Liver (tissue), 9 donors: ENCODE results near the gene WNT8B. TPM values are rescaled to one million over a fixed set of nuclear protein-coding genes. Genes with fewer than 3 reads are reported as not detected.

Source experiments
- DNase-seq: peaks from one replicate; pipeline ENCODE4 v3.0.0-alpha.2; 2017; ENCODE audit warnings: low spot score
- H3K27ac ChIP-seq, 2 donors: one replicate each; pipeline ENCODE4 v1.7.0; 2013; ENCODE audit warnings: inconsistent platforms in 2 of 2, low read length in 2 of 2, control low read depth in 1 of 2, low read depth in 1 of 2, mild to moderate bottlenecking in 1 of 2
- H3K27me3 ChIP-seq, 4 donors: one replicate each; pipeline versions ENCODE4 v1.6.1 to v1.7.0; 2013; ENCODE audit warnings: low read length in 3 of 4, inconsistent platforms in 1 of 4, mild to moderate bottlenecking in 1 of 4, moderate library complexity in 1 of 4; ENCODE audit not compliant: control insufficient read depth in 4 of 4, insufficient read depth in 4 of 4
- H3K36me3 ChIP-seq, 4 donors: one replicate each; pipeline versions ENCODE4 v1.6.1 to v1.7.0; 2013; ENCODE audit warnings: low read length in 3 of 4, mild to moderate bottlenecking in 3 of 4, low read depth in 1 of 4, moderate library complexity in 1 of 4; ENCODE audit not compliant: control insufficient read depth in 4 of 4, insufficient read depth in 3 of 4
- H3K4me1 ChIP-seq, 4 donors: one replicate each; pipeline versions ENCODE4 v1.6.1 to v1.7.0; 2013; ENCODE audit warnings: low read length in 3 of 4, mild to moderate bottlenecking in 3 of 4, moderate library complexity in 1 of 4; ENCODE audit not compliant: control insufficient read depth in 4 of 4, insufficient read depth in 4 of 4
- H3K4me3 ChIP-seq, 3 donors: one replicate each; pipeline versions ENCODE4 v1.6.1 to v1.7.0; 2013; ENCODE audit warnings: low read length in 3 of 3, control low read depth in 1 of 3, low read depth in 1 of 3, mild to moderate bottlenecking in 1 of 3
- H3K9ac ChIP-seq, 2 donors: one replicate each; pipeline ENCODE4 v1.7.0; 2013; ENCODE audit warnings: low read length in 2 of 2, mild to moderate bottlenecking in 2 of 2, moderate library complexity in 2 of 2, control low read depth in 1 of 2, low read depth in 1 of 2
- H3K9me3 ChIP-seq, 4 donors: one replicate each; pipeline versions ENCODE4 v1.6.1 to v1.7.0; 2013; ENCODE audit warnings: low read length in 3 of 4; ENCODE audit not compliant: control insufficient read depth in 4 of 4
- CTCF ChIP-seq: fragments of 150-350 bp; IDR thresholded peaks from 2 replicates; pipeline ENCODE4 v1.5.1; 2017; ENCODE audit warnings: improper control_type of control experiment, low read depth, low read length; ENCODE audit not compliant: missing input control
- EGR1 ChIP-seq, 2 donors: IDR thresholded peaks; 2 replicates each; pipeline ENCODE4 v1.6.1; 2016 to 2018; ENCODE audit warnings: antibody characterized with exemption in 2 of 2, low read depth in 2 of 2
- FOXA1 ChIP-seq: IDR thresholded peaks from 2 replicates; pipeline ENCODE4 v1.6.1; 2016; ENCODE audit warnings: antibody characterized with exemption
- FOXA2 ChIP-seq: IDR thresholded peaks from 2 replicates; pipeline ENCODE4 v1.6.1; 2016; ENCODE audit warnings: antibody characterized with exemption
- GABPA ChIP-seq, 2 donors: IDR thresholded peaks in 1 of 2; conservative IDR thresholded peaks in 1 of 2; 2 replicates each; pipeline ENCODE4 v1.6.1; 2016; ENCODE audit warnings: antibody characterized with exemption in 2 of 2, mild to moderate bottlenecking in 1 of 2, moderate library complexity in 1 of 2
- HNF4A ChIP-seq, 2 donors: conservative IDR thresholded peaks; 2 replicates each; pipeline ENCODE4 v1.6.1; 2016; ENCODE audit warnings: antibody characterized with exemption in 2 of 2, mild to moderate bottlenecking in 2 of 2
- HNF4G ChIP-seq: IDR thresholded peaks from 2 replicates; pipeline ENCODE4 v1.6.1; 2016; ENCODE audit warnings: antibody characterized with exemption
- JUND ChIP-seq, 2 donors: IDR thresholded peaks; 2 replicates each; pipeline ENCODE4 v1.6.1; 2016; ENCODE audit warnings: antibody characterized with exemption in 2 of 2
- NR2F2 ChIP-seq: IDR thresholded peaks from 2 replicates; pipeline ENCODE4 v1.6.1; 2016; ENCODE audit warnings: antibody characterized with exemption
- RAD21 ChIP-seq, 2 donors: IDR thresholded peaks; 2 replicates each; pipeline ENCODE4 v1.6.1; 2016; ENCODE audit warnings: antibody characterized with exemption in 2 of 2, mild to moderate bottlenecking in 2 of 2
- REST ChIP-seq: IDR thresholded peaks from 2 replicates; pipeline ENCODE4 v1.6.1; 2016; ENCODE audit warnings: antibody characterized with exemption, mild to moderate bottlenecking
- RXRA ChIP-seq, 2 donors: IDR thresholded peaks; 2 replicates each; pipeline ENCODE4 v1.6.1; 2017 to 2018; ENCODE audit warnings: antibody characterized with exemption in 2 of 2, mild to moderate bottlenecking in 1 of 2
- SP1 ChIP-seq: IDR thresholded peaks from 2 replicates; pipeline ENCODE4 v1.6.1; 2018; ENCODE audit warnings: antibody characterized with exemption, mild to moderate bottlenecking
- TAF1 ChIP-seq: conservative IDR thresholded peaks from 2 replicates; pipeline ENCODE4 v1.6.1; 2016; ENCODE audit warnings: antibody characterized with exemption, mild to moderate bottlenecking
- YY1 ChIP-seq: IDR thresholded peaks from 2 replicates; pipeline ENCODE4 v1.6.1; 2016; ENCODE audit warnings: antibody characterized with exemption, mild to moderate bottlenecking
- WGBS: extraction: QIAGEN DNeasy Blood & Tissue Kit; methylation state at CpG from one replicate; pipeline ENCODE4 v1.1.7; 2013; 5-methylcytosine and 5-hydroxymethylcytosine counted together
- polyA plus RNA-seq, 2 donors: library from polyadenylated mRNA; stranded (reverse) in 1 of 2; unstranded in 1 of 2; fragments of 200-250 nt in 1 of 2; fragments of >200 nt in 1 of 2; fragmentation: Nextera tagmentation in 1 of 2; extraction: Ambion mirVana in 1 of 2; gene quantifications; one replicate each; pipeline versions ENCODE4 v1.2.1 to v1.2.3, GENCODE V29; 2013 to 2015
- total RNA-seq, 2 donors: library from RNA; depleted of rRNA; stranded (reverse); fragments of >200 nt; gene quantifications; one replicate each; pipeline ENCODE4 v1.2.3, GENCODE V29; 2014
- TF ChIP-seq, protein P1 (sequence below): IDR thresholded peaks from 2 replicates; pipeline ENCODE4 v1.6.1; 2016; ENCODE audit warnings: antibody characterized with exemption
- TF ChIP-seq, protein P2 (sequence below): IDR thresholded peaks from 2 replicates; pipeline ENCODE4 v1.6.1; 2016; ENCODE audit warnings: antibody characterized with exemption
- TF ChIP-seq, protein P3 (sequence below): IDR thresholded peaks from 2 replicates; pipeline ENCODE4 v1.6.1; 2016; ENCODE audit warnings: antibody characterized with exemption
- donor health status: healthy.
- donor health status: healthy.
- donor health status: healthy.
- donor health status: healthy.
- donor health status: healthy.

WNT8B gene
- total and polyA plus RNA-seq, 4 donors: not detected

DNA sequence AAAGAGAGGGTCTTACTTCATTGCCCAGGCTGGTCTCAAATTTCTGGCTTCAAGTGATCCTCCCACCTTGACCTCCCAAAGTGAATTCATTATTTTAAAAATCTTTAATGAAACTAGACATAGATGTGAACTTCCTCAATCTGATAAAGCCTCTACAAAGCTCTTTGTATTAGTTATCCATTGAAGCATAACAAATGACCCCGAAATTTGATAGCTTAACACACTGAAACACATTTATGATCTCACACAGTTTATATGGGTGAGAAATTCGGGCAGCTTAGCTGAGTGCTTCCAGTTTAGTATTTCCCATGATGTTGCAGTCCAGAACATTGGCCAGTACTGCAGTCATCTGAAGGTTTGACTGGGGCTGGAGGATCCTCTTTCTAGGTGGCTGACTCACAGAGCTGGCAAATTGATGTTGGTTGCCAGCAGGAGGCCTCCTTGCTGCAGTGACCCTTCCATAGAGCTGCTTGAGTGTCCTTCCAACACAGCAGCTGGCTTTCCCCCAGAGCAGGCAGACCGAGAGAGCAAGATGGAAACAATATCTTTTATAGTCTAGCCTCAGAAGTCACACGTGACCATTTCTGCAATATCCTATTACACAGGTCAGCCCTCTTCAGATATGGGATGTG lies 16.6 kb upstream of the WNT8B start:
- H3K4me3 ChIP-seq: no peak overlapping the region
- H3K27me3 ChIP-seq: no peaks in the 10 kb centered on the region
- DNase-seq: no peak
- H3K9ac ChIP-seq: no peak overlapping the region
- TF ChIP-seq RXRA (IDR thresholded peaks at IDR 0.05) (no peak), HNF4G (no peak)
- H3K27ac ChIP-seq: no peak overlapping the region
- peaks cover 0 to 3% (median 0%) of the 10 kb centered on the region in 4 donors for H3K9me3 ChIP-seq
- no peaks in the 10 kb centered on the region for H3K4me1 ChIP-seq
- no peaks in the 10 kb centered on the region for H3K36me3 ChIP-seq
- 82% methylated on average over 4 of the region's 4 CpGs for WGBS

GRCh38 chr10:100447663-100448062 lies 15.1 kb upstream of the WNT8B start:
- TF ChIP-seq RXRA (IDR thresholded peaks at IDR 0.05): no peak
- TF ChIP-seq SP1: no peak
- no peak for TF ChIP-seq GABPA (IDR thresholded peaks at IDR 0.05 in 1 of 2, conservative IDR thresholded peaks at IDR 0.05 in 1 of 2)
- TF ChIP-seq, protein P1, sequence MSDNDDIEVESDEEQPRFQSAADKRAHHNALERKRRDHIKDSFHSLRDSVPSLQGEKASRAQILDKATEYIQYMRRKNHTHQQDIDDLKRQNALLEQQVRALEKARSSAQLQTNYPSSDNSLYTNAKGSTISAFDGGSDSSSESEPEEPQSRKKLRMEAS: no peak
- no peak for TF ChIP-seq CTCF
- no peak for TF ChIP-seq NR2F2
- no peak for TF ChIP-seq HNF4G
- TF ChIP-seq FOXA2: no peak
- no peak for TF ChIP-seq EGR1 (IDR thresholded peaks at IDR 0.05; ENCODE audit: low read depth in 2 of 2)
- TF ChIP-seq HNF4A (conservative IDR thresholded peaks at IDR 0.05): no peak
- H3K9ac ChIP-seq: no peak overlapping the region
- H3K36me3 ChIP-seq: no peaks in the 10 kb centered on the region
- peaks cover 0 to 3% (median 0%) of the 10 kb centered on the region in 4 donors for H3K9me3 ChIP-seq
- H3K4me3 ChIP-seq: no peak overlapping the region
- no peaks in the 10 kb centered on the region for H3K4me1 ChIP-seq
- H3K27ac ChIP-seq: no peak overlapping the region
- no peak for DNase-seq
- H3K27me3 ChIP-seq: no peaks in the 10 kb centered on the region
- WGBS: 87% methylated on average over 1 of the region's 1 CpG

DNA sequence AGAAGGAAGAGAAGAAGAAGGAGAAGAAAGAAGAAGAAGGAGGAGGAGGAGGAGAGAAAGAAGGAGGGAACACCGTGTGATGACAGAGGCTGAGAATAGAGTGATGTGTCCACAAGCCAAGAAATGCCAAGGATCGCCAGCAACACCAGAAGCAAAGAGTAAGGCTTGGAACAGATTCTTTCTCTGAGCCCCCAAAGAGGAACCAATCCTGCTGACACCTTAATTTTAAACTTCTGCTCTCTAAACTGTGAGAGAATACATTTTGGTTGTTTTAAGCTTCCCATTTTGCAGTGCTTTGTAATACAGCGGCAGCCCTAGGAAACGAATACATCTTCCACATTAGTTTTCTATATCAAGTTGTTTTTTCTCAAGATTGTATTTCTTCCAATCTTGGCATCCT lies 13.9 kb upstream of the WNT8B start:
- Histone ChIP-seq H3K27ac (no peak overlapping the region), H3K4me3 (no peak overlapping the region), H3K9ac (no peak overlapping the region), H3K9me3 (peaks cover 0 to 3% (median 0%) of the 10 kb centered on the region in 4 donors), H3K36me3 (no peaks in the 10 kb centered on the region), H3K27me3 (no peaks in the 10 kb centered on the region), H3K4me1 (no peaks in the 10 kb centered on the region)
- no peak for DNase-seq
- WGBS: 81% methylated on average over 4 of the region's 4 CpGs
- TF ChIP-seq FOXA2: no peak
- TF ChIP-seq RXRA (IDR thresholded peaks at IDR 0.05): no peak
- TF ChIP-seq SP1: no peak
- TF ChIP-seq JUND (IDR thresholded peaks at IDR 0.05): no peak
- no peak for TF ChIP-seq REST
- no peak for TF ChIP-seq RAD21 (IDR thresholded peaks at IDR 0.05)
- TF ChIP-seq FOXA1: no peak
- TF ChIP-seq, protein P2, sequence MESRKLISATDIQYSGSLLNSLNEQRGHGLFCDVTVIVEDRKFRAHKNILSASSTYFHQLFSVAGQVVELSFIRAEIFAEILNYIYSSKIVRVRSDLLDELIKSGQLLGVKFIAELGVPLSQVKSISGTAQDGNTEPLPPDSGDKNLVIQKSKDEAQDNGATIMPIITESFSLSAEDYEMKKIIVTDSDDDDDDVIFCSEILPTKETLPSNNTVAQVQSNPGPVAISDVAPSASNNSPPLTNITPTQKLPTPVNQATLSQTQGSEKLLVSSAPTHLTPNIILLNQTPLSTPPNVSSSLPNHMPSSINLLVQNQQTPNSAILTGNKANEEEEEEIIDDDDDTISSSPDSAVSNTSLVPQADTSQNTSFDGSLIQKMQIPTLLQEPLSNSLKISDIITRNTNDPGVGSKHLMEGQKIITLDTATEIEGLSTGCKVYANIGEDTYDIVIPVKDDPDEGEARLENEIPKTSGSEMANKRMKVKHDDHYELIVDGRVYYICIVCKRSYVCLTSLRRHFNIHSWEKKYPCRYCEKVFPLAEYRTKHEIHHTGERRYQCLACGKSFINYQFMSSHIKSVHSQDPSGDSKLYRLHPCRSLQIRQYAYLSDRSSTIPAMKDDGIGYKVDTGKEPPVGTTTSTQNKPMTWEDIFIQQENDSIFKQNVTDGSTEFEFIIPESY: no peak
- TF ChIP-seq NR2F2: no peak
- no peak for TF ChIP-seq EGR1 (IDR thresholded peaks at IDR 0.05; ENCODE audit: low read depth in 2 of 2)
- no peak for TF ChIP-seq CTCF
- TF ChIP-seq, protein P3, sequence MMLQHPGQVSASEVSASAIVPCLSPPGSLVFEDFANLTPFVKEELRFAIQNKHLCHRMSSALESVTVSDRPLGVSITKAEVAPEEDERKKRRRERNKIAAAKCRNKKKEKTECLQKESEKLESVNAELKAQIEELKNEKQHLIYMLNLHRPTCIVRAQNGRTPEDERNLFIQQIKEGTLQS: no peak
- no peak for TF ChIP-seq TAF1
- no peak for TF ChIP-seq HNF4A (conservative IDR thresholded peaks at IDR 0.05)
- no peak for TF ChIP-seq GABPA (IDR thresholded peaks at IDR 0.05 in 1 of 2, conservative IDR thresholded peaks at IDR 0.05 in 1 of 2)
- no peak for TF ChIP-seq YY1
